GM20000 (cell line): ENCODE measurements around the gene SPTBN2.
"Not testable (repeated sequence)": the region's sequence is repeated elsewhere in the genome, so short reads cannot be mapped to it uniquely, and the experiment has no call there.

Experiments used
- DNase-seq: peaks from one replicate; pipeline ENCODE4 v3.0.0; 2012; ENCODE audit warnings: low spot score
- TF ChIP-seq, protein P1 (sequence below): IDR thresholded peaks from 2 replicates; pipeline ENCODE4 v1.5.1; 2012; ENCODE audit warnings: mild to moderate bottlenecking, control low read depth; ENCODE audit errors: extremely low read depth, missing control alignments

Gene SPTBN2

DNA sequence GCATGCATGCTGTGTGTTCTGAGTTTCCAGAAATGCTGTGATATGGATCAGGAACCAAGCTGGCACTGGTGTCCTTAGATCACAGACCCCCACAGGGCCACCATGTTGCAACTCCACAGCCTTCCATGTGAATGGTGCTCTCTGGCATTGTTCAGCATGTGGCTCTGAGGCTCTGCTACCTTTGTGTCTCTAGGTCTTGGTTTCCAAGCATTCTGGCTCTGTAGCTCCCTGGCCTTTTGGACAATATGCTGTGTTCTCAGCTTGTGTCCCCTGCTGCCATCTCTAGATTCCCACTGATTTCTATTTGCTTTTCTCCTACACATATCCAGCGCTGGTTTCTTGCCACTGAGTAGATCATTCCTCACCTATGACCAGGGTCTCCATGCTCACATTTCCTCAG lies 3.9 kb downstream of the SPTBN2 start:
- TF ChIP-seq, protein P1, sequence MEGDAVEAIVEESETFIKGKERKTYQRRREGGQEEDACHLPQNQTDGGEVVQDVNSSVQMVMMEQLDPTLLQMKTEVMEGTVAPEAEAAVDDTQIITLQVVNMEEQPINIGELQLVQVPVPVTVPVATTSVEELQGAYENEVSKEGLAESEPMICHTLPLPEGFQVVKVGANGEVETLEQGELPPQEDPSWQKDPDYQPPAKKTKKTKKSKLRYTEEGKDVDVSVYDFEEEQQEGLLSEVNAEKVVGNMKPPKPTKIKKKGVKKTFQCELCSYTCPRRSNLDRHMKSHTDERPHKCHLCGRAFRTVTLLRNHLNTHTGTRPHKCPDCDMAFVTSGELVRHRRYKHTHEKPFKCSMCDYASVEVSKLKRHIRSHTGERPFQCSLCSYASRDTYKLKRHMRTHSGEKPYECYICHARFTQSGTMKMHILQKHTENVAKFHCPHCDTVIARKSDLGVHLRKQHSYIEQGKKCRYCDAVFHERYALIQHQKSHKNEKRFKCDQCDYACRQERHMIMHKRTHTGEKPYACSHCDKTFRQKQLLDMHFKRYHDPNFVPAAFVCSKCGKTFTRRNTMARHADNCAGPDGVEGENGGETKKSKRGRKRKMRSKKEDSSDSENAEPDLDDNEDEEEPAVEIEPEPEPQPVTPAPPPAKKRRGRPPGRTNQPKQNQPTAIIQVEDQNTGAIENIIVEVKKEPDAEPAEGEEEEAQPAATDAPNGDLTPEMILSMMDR: no peak
- no peak for DNase-seq

DNA sequence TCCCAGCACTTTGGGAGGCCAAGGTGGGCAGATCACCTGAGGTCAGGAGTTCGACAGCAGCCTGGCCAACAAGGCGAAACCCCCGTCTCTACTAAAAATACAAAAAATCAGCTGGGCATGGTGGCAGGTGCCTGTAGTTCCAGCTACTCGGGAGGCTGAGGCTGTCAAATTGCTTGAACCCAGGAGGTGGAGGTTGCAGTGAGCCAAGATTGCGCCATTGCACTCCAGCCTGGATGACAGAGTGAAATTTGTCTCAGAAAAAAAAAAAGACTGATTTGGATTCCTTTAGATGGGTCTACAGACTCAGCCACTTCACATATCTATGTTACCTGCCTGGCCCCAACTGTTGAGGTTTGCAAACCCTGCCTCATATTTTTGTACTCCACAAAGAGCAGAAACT lies 4.8 kb downstream of the SPTBN2 start:
- DNase-seq: not testable (repeated sequence)

DNA sequence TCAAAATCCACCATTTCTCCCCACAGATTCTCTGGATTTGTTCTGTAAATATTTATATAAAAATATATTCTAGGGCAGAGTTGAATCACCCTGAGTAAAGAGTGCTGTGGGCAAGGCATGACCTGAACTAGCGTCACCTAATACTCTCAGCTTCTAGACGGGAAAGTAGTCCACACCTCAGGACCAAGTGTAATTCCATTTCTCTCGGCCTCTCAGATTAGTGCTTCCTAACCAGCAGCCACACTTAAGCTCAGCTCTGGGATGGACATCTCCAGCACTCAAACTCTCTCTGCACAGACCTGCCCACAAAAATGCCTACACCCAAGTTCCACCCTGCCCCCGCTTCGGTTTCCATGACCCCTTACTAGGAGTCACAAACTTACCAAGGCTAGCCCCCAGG lies 5.3 kb downstream of the SPTBN2 start:
- TF ChIP-seq, protein P1: no peak
- DNase-seq: no peak

DNA sequence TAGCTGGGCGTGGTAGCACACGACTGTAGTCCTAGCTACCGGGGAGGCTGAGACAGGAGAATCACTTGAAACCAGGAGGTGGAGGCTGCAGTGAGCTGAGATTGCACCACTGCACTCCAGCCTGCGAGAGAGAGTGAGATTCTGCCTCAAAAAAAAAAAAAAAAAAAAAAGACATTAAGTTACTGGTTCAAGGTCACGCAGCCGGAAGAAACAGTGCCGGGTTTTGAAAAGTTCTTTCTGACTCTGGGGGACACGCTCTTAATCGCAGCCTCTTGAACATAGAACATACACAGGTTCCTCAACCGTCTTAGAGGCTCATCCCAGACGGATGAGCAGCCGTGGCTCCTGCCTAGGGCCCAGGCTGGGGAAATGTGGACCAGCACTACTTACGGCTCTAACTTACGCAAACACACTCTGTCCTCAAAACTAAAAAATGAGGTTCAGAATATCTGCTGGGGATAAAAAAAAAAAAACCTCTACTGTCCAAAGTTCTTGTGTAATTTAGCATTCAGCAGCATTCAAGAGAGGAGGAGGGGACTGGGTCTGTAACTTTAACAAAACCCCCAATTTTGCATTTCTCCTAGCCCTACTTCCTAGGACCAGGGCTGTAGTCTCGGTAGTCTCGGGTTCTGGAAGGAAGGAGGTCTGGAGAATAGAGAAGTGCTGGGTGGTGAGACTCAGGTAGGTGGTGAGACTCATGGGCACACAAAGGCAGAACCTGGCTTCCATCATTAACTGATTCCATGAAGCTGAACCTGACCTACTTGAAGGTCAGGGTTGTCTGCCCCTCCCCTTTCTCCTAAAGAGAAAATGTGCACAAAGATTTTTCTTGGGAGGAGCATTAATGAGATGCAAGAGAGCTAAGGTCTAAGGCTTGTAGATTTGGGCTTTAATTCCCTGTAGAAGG lies 6.0 kb downstream of the SPTBN2 start:
- TF ChIP-seq, protein P1: no peak
- DNase-seq: no peak

DNA sequence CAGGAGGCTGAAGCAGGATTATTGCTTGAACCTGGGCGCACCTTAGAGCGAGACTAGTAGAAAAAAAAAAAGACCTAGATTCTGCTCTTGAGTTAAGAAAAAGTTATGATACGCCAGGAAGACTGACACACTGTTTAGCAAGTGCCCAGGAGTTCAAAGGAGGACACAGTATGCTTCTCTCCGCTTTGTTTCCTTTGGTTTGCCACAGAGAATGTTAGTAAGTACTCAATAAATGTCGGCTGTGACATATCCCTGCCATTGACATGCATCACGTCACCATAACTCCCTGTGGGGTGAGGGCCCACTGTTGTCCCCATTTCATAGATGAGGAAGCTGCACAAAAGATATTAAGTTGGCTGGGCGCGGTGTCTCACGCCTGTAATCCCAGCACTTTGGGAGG lies 7.1 kb downstream of the SPTBN2 start:
- TF ChIP-seq, protein P1: no peak
- DNase-seq: no peak

DNA sequence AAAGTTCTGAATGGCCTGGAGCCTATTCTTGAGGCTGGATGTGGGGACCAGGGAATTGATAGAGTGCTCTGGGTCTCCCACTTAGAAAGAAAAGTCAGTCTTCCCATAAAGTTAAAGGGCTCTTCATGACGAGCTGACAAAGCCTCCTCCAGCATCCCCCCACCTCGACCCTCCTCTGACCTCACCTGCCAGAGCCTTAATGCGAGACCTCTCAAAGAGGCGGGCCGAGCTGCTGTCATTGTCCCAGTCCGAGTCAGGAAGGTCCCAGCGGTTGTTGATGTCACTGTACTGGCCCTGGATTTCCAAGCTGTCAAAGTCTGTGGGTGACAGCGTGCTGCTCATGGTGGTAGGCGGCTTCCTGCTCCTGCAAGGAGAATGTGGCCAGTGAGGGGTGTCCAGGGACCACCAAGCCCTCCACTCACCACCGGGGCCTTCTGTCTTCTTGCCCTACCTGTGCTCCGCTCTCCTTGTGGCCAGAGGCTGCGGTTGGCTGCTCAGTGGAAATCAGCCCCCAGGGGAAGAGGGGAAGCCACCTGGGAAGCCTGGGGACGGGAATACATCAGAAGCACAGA lies 8.0 kb downstream of the SPTBN2 start:
- DNase-seq: no peak
- TF ChIP-seq, protein P1: no peak

DNA sequence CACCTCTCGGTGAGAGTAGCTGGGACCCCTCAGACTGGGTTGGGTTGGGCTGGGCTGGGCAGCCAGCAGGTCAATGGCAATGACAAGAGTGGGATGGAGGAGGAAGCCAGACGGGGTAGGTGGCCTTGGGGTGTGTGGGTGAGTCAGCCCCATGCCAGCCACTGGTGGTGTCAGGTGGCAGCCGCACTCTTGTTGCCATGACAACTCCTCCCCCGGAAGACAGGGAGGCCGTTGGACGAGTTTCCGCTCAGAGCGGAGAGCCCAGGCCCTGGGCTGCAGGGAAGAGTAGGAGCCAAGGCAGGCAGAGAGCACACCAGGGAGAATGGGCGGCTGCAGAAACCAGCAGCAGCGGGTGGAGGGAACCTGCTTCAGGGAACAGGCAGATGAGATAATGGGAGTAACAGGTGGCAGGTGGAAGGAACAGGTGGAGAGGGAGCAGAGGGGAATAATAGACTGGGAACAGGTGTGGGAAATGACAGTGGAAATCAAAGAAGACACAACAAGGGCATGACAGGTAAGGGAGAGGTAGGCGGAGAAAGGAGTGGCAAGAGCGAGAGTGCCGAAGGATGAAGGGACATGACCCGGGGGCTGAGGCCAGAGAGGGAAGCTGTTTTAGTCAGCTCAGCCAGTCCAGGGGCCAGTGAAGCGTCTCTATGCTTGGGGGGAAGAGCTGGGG lies 8.7 kb downstream of the SPTBN2 start:
- no peak for DNase-seq
- TF ChIP-seq, protein P1: no peak
